Glutamatergic neuron (in vitro differentiated cells): Measurements from ENCODE around the gene APOM. TPM values are rescaled to one million over a fixed set of nuclear protein-coding genes. Genes with fewer than 3 reads are reported as not detected.

Source experiments
- DNase-seq: peaks from one replicate; pipeline ENCODE4 v3.0.0; 2022
- H3K27ac Mint-ChIP-seq: one replicate; pipeline ENCODE4 v1.8.0; 2020; ENCODE audit warnings: mild to moderate bottlenecking, mixed read lengths, inconsistent platforms; ENCODE audit not compliant: unreplicated experiment
- H3K27me3 Mint-ChIP-seq: one replicate; pipeline ENCODE4 v1.8.0; 2020; ENCODE audit warnings: mild to moderate bottlenecking, moderate library complexity, mixed read lengths, inconsistent platforms; ENCODE audit not compliant: unreplicated experiment
- H3K36me3 Mint-ChIP-seq: one replicate; pipeline ENCODE4 v1.8.0; 2020; ENCODE audit warnings: mild to moderate bottlenecking, mixed read lengths, inconsistent platforms; ENCODE audit not compliant: unreplicated experiment
- H3K4me1 Mint-ChIP-seq: one replicate; pipeline ENCODE4 v1.8.0; 2020; ENCODE audit warnings: mild to moderate bottlenecking, low read depth, mixed read lengths, inconsistent platforms; ENCODE audit not compliant: unreplicated experiment
- H3K4me3 Mint-ChIP-seq: one replicate; pipeline ENCODE4 v1.8.0; 2020; ENCODE audit warnings: mild to moderate bottlenecking, mixed read lengths, inconsistent platforms; ENCODE audit not compliant: unreplicated experiment
- H3K9me3 Mint-ChIP-seq: one replicate; pipeline ENCODE4 v1.8.0; 2020; ENCODE audit warnings: mild to moderate bottlenecking, moderate library complexity, mixed read lengths, inconsistent platforms; ENCODE audit not compliant: unreplicated experiment
- total RNA-seq: library from RNA; stranded (reverse); fragmentation: NEBNext Ultra II Directional; extraction: Animal tissue kit (Norgen Biotek cat#: 25700); gene quantifications from one replicate; pipeline ENCODE4 v1.2.1, GENCODE V29; 2021; ENCODE audit not compliant: unreplicated experiment
- TF ChIP-seq, protein P1 (sequence below): fragments of 200-600 bp; sonication (generic); IDR thresholded peaks from one replicate; pipeline ENCODE4 v1.5.0; 2021; ENCODE audit not compliant: partially characterized antibody, unreplicated experiment

APOM gene
- total RNA-seq, 1 donor from 2014 or later: 1.5 TPM

DNA sequence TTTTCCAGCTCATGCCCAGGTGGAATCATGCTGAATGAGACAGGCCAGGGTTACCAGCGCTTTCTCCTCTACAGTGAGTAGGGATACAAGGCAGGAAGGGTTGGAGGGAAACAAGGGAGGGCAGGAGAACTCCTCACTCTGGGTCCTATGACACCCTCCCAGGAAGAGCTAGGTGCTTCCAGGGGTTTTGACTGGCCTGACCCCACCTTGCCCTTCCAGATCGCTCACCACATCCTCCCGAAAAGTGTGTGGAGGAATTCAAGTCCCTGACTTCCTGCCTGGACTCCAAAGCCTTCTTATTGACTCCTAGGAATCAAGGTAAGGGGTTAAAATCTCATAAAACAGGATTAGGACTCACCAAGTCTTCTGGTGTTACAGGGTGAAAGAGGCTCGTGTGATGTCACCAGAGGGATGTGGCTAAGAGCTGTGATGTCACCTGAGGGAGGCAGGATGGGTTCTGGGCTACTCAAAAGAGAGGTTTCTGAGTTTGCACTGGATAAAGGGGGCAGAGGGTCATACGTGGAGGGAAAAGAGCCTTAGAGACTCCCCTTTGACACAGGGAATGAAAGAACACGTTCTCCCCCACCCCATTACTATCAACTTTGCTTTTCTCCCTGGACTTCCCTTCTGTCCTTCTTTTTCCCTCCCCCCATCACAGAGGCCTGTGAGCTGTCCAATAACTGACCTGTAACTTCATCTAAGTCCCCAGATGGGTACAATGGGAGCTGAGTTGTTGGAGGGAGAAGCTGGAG is 1.9 kb downstream of the APOM start:
- TF ChIP-seq, protein P1, sequence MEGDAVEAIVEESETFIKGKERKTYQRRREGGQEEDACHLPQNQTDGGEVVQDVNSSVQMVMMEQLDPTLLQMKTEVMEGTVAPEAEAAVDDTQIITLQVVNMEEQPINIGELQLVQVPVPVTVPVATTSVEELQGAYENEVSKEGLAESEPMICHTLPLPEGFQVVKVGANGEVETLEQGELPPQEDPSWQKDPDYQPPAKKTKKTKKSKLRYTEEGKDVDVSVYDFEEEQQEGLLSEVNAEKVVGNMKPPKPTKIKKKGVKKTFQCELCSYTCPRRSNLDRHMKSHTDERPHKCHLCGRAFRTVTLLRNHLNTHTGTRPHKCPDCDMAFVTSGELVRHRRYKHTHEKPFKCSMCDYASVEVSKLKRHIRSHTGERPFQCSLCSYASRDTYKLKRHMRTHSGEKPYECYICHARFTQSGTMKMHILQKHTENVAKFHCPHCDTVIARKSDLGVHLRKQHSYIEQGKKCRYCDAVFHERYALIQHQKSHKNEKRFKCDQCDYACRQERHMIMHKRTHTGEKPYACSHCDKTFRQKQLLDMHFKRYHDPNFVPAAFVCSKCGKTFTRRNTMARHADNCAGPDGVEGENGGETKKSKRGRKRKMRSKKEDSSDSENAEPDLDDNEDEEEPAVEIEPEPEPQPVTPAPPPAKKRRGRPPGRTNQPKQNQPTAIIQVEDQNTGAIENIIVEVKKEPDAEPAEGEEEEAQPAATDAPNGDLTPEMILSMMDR: no peak
- H3K36me3 Mint-ChIP-seq: peaks cover 4% of the 10 kb centered on the region
- peaks cover 2% of the 10 kb centered on the region for H3K9me3 Mint-ChIP-seq
- H3K27me3 Mint-ChIP-seq: peaks cover 16% of the 10 kb centered on the region
- H3K4me3 Mint-ChIP-seq: peak overlapping the region; percentile 93
- peak overlapping the region; percentile 17 for H3K27ac Mint-ChIP-seq
- no peak for DNase-seq
- peaks cover 19% of the 10 kb centered on the region for H3K4me1 Mint-ChIP-seq

DNA sequence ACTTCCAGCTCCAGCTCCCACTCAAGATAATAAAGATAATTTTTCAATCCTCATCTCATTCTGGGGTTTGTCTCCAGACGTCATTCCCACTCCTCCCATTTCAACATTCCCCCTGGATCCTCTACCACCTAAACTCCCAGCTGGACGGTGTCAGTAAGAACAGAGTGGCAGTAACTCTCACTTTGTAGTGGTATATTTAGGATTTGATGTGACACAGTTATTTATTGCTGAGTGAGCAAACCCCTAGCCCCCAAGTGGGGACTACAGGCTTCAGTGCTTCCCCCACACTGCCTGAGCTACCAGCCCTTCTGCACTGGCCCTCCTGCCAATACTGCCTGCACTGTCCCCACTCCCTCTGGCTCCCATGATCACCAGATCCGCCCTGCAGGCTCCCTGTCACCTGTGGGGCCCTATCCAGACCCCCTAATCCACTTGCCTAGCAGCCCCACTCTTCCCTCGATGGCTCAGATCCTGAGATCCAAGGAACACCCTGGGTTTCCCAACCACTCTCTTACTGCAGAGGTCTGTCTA is 2.5 kb downstream of the APOM start:
- peaks cover 21% of the 10 kb centered on the region for H3K4me1 Mint-ChIP-seq
- H3K4me3 Mint-ChIP-seq: peak overlapping the region; percentile 93
- H3K27ac Mint-ChIP-seq: peak overlapping the region; percentile 17
- DNase-seq: no peak
- peaks cover 4% of the 10 kb centered on the region for H3K36me3 Mint-ChIP-seq
- H3K9me3 Mint-ChIP-seq: no peaks in the 10 kb centered on the region
- peaks cover 15% of the 10 kb centered on the region for H3K27me3 Mint-ChIP-seq
- TF ChIP-seq, protein P1: no peak

DNA sequence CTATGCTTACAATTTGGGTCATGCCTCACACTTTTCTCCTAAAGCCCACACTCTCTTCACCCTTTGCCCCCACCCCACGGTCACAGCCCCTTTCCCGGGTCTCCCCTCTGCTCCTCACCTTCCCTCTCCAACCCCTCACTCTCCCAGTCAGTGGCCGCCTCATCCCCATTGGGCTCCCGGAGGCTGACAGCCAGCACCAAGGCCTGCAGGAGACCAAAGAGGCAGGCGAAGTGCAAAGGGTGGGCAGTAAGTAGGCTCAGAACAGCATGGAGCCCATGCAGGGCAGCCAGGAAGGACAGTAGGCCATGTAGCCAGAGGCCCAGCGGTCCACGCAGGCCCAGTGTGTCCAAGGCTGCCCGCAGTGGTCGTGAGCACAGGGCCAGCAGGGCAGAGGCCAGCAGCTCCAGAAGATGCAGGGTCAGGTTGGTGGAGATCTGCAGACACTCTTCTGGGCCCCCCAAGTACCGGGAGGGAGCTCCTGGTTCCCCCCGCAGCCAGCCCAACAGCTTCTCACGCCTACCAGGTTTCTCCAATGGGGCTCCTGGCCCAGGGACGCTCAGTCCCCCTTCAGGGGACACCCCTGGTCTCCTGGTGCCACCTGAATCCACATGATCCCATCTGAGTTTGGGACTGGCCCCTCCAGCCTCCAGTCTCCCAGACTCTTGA is 3.4 kb downstream of the APOM start:
- H3K9me3 Mint-ChIP-seq: peaks cover under 1% of the 10 kb centered on the region
- TF ChIP-seq, protein P1: no peak
- H3K4me3 Mint-ChIP-seq: peak overlapping the region; percentile 93
- peaks cover 4% of the 10 kb centered on the region for H3K36me3 Mint-ChIP-seq
- H3K27me3 Mint-ChIP-seq: peaks cover 18% of the 10 kb centered on the region
- DNase-seq: no peak
- H3K4me1 Mint-ChIP-seq: peaks cover 29% of the 10 kb centered on the region
- no peak overlapping the region for H3K27ac Mint-ChIP-seq

DNA sequence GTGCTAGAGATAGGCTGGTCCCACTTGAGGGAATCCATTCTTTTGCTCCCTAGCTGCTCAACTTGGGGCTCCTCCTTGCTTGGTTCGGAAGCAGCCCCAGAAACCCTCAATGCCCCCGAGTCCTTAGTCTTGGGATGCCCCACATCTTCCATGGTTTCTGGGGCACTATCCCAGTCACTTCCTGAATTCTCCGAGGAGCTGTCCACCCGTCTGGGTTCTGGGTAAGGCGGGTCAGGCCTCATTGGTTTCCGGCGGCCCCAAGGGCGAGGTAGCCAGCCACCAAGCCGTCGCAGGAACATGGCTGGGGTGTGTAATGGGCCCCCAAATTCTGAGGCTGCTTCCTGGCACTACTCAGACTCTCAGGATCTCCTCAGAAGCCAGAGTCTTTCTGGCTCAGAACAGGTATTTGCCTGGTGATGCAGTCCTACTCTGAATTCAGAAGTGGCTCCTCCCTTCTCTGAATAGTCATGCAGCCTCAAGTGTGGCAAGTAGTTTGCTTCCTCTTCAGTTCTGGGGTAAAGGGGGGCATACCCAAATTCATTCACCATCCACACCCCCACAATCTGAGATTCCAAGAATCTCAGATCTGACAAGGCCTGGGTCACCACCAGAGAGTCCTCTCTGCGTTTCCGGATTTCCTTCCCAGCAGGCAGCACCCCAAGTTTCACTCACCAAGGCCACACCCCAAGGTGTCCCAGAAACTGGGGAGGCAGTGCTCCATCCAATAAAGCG is 4.1 kb downstream of the APOM start:
- H3K36me3 Mint-ChIP-seq: peaks cover 4% of the 10 kb centered on the region
- TF ChIP-seq, protein P1: no peak
- H3K4me3 Mint-ChIP-seq: peak overlapping the region; percentile 93
- DNase-seq: no peak
- peak overlapping the region; percentile 92 for H3K27ac Mint-ChIP-seq
- H3K4me1 Mint-ChIP-seq: peaks cover 31% of the 10 kb centered on the region
- H3K27me3 Mint-ChIP-seq: peaks cover 21% of the 10 kb centered on the region
- H3K9me3 Mint-ChIP-seq: peaks cover 8% of the 10 kb centered on the region
